ENCODE data around the gene ARHGAP1. TPM values are rescaled to one million over a fixed set of nuclear protein-coding genes. Genes with fewer than 3 reads are reported as not detected.

The ARHGAP1 gene
- polyA plus RNA-seq, 3 donors: 31.6 to 59.3 (median 44.1) TPM

GRCh38 chr11:46694607-46695006, 5.8 kb downstream of the ARHGAP1 start:
- Histone ChIP-seq H3K4me3 (replicated peaks in 1 of 3; ENCODE audit: low read depth in 2 of 3, low read length in 3 of 3) (no peak overlapping the region), H3K4me1 (ENCODE audit: control insufficient read depth in 1 of 2, insufficient read depth in 2 of 2, low read length in 2 of 2) (peaks cover 12 to 21% of the 10 kb centered on the region in 2 donors), H3K36me3 (replicated peaks in 1 of 2; ENCODE audit: control insufficient read depth in 1 of 2, insufficient read depth in 2 of 2, low read length in 2 of 2) (peaks cover 53 to 85% of the 10 kb centered on the region in 2 donors), H2AFZ (ENCODE audit: insufficient read depth, low read depth, low read length, poor library complexity, severe bottlenecking) (no peak overlapping the region), H3K79me2 (ENCODE audit: insufficient read depth, low read length) (peaks cover 79% of the 10 kb centered on the region), H3K9ac (ENCODE audit: insufficient read depth, low read length, poor library complexity, severe bottlenecking) (no peak overlapping the region), H3K27ac (ENCODE audit: low read depth in 1 of 2, low read length in 2 of 2) (peak overlapping the region in 1 of 2 donors; percentile 26), H3K9me3 (replicated peaks in 1 of 2; ENCODE audit: control insufficient read depth in 1 of 2, insufficient read depth in 1 of 2, low read length in 2 of 2) (no peaks in the 10 kb centered on the region), H3K27me3 (ENCODE audit: control insufficient read depth in 2 of 2, insufficient read depth in 2 of 2, low read length in 2 of 2) (no peaks in the 10 kb centered on the region), H3K4me2 (replicated peaks; ENCODE audit: extremely low read depth, low read length, poor library complexity, severe bottlenecking) (no peak overlapping the region), H4K20me1 (ENCODE audit: insufficient read depth, low read length) (peaks cover 69% of the 10 kb centered on the region)
- Mint-ChIP-seq H3K4me1 (peaks cover 26% of the 10 kb centered on the region), H3K4me3 (no peak overlapping the region), H3K27ac (peak overlapping the region in 1 of 7 donors; percentile 27), H3K27me3 (ENCODE audit: low read depth in 3 of 3) (peaks cover 0 to 4% (median 0%) of the 10 kb centered on the region in 3 donors), H3K9me3 (peaks cover 0 to 2% (median 0%) of the 10 kb centered on the region in 7 donors), H3K36me3 (peaks cover 55 to 82% of the 10 kb centered on the region in 2 donors)
- DNase-seq: no peak
- intact Hi-C loops (cut with micrococcal nuclease): no loop called here
- no peak for TF ChIP-seq CTCF (IDR thresholded peaks at IDR 0.05)
- 100% methylated on average over 5 of the region's 7 CpGs for WGBS (ENCODE audit: insufficient coverage)

- Histone ChIP-seq H3K9me3 (replicated peaks in 1 of 2; ENCODE audit: control insufficient read depth in 1 of 2, insufficient read depth in 1 of 2, low read length in 2 of 2) (no peaks in the 10 kb centered on the region), H3K4me2 (replicated peaks; ENCODE audit: extremely low read depth, low read length, poor library complexity, severe bottlenecking) (no peak overlapping the region), H3K9ac (ENCODE audit: insufficient read depth, low read length, poor library complexity, severe bottlenecking) (no peak overlapping the region), H4K20me1 (ENCODE audit: insufficient read depth, low read length) (peaks cover 67% of the 10 kb centered on the region), H3K79me2 (ENCODE audit: insufficient read depth, low read length) (peaks cover 77% of the 10 kb centered on the region), H3K4me3 (replicated peaks in 1 of 3; ENCODE audit: low read depth in 2 of 3, low read length in 3 of 3) (no peak overlapping the region), H3K4me1 (ENCODE audit: control insufficient read depth in 1 of 2, insufficient read depth in 2 of 2, low read length in 2 of 2) (peaks cover 6 to 15% of the 10 kb centered on the region in 2 donors), H3K27me3 (ENCODE audit: control insufficient read depth in 2 of 2, insufficient read depth in 2 of 2, low read length in 2 of 2) (no peaks in the 10 kb centered on the region), H2AFZ (ENCODE audit: insufficient read depth, low read depth, low read length, poor library complexity, severe bottlenecking) (no peak overlapping the region), H3K36me3 (replicated peaks in 1 of 2; ENCODE audit: control insufficient read depth in 1 of 2, insufficient read depth in 2 of 2, low read length in 2 of 2) (peaks cover 56 to 88% of the 10 kb centered on the region in 2 donors), H3K27ac (ENCODE audit: low read depth in 1 of 2, low read length in 2 of 2) (no peak overlapping the region)
- intact Hi-C loops (cut with micrococcal nuclease): no loop called here
- Mint-ChIP-seq H3K27ac (peak overlapping the region in 4 of 7 donors; percentile 14 to 27 (median 22)), H3K4me1 (peaks cover 21% of the 10 kb centered on the region), H3K9me3 (peaks cover 0 to 2% (median 0%) of the 10 kb centered on the region in 7 donors), H3K4me3 (no peak overlapping the region), H3K27me3 (ENCODE audit: low read depth in 3 of 3) (peaks cover 0 to 4% (median 0%) of the 10 kb centered on the region in 3 donors), H3K36me3 (peaks cover 58 to 87% of the 10 kb centered on the region in 2 donors)
- no peak for TF ChIP-seq CTCF (IDR thresholded peaks at IDR 0.05)
- no peak for DNase-seq
- WGBS (ENCODE audit: insufficient coverage): 91% methylated on average over 5 of the region's 6 CpGs
These were observed 6.3 kb downstream of the ARHGAP1 start for GRCh38 chr11:46694072-46694471.
